D341Med (cell line): ENCODE results near the gene C1R.
"Not testable (repeated sequence)": the region's sequence is repeated elsewhere in the genome, so short reads cannot be mapped to it uniquely, and the experiment has no call there.

ENCODE experiments used
- DNase-seq: peaks from one replicate; pipeline ENCODE4 v3.0.0; 2012; ENCODE audit warnings: low spot score

Gene C1R

GRCh38 chr12:7120166-7120565 lies 27.9 kb upstream of the C1R start:
- DNase-seq = no peak

- no peak for DNase-seq
Observed at GRCh38 chr12:7118881-7119280, 26.6 kb upstream of the C1R start.

- DNase-seq = no peak
Observed at GRCh38 chr12:7117670-7118069, 25.4 kb upstream of the C1R start.

GRCh38 chr12:7116916-7117315 lies 24.7 kb upstream of the C1R start:
- DNase-seq = no peak

GRCh38 chr12:7116196-7116595 lies 24.0 kb upstream of the C1R start:
- no peak for DNase-seq

- no peak for DNase-seq
Observed at GRCh38 chr12:7114851-7115250, 22.6 kb upstream of the C1R start.

- no peak for DNase-seq
Observed at GRCh38 chr12:7114008-7114407, 21.8 kb upstream of the C1R start.

- peak; percentile 67 for DNase-seq
Observed at GRCh38 chr12:7113389-7113871, 21.2 kb upstream of the C1R start.

- DNase-seq = no peak
Observed at GRCh38 chr12:7112041-7112440, 19.8 kb upstream of the C1R start.

GRCh38 chr12:7110661-7111060 lies 18.4 kb upstream of the C1R start:
- DNase-seq = no peak

- no peak for DNase-seq
Observed at GRCh38 chr12:7109572-7109920, 17.3 kb upstream of the C1R start.

GRCh38 chr12:7108796-7109571 lies 16.7 kb upstream of the C1R start, which contains the start of gene C1RL:
C1RL (minus strand) TSS chr12:7109214; CDS start chr12:7109180, 34 bp downstream.
- DNase-seq = peak; percentile 82

GRCh38 chr12:7108003-7108795 lies 16.0 kb upstream of the C1R start:
- DNase-seq = no peak

- DNase-seq = no peak
Observed at GRCh38 chr12:7107636-7108002, 15.4 kb upstream of the C1R start.

GRCh38 chr12:7107181-7107580 lies 14.9 kb upstream of the C1R start:
- DNase-seq = not testable (repeated sequence)

GRCh38 chr12:7106082-7106481 lies 13.8 kb upstream of the C1R start:
- no peak for DNase-seq

GRCh38 chr12:7103837-7104584 lies 11.8 kb upstream of the C1R start:
- no peak for DNase-seq

GRCh38 chr12:7102582-7102981 lies 10.3 kb upstream of the C1R start:
- no peak for DNase-seq

GRCh38 chr12:7101694-7102131 lies 9.5 kb upstream of the C1R start:
- peak; percentile 12 for DNase-seq

GRCh38 chr12:7101047-7101693 lies 8.9 kb upstream of the C1R start:
- no peak for DNase-seq

GRCh38 chr12:7100239-7100638 lies 8.0 kb upstream of the C1R start:
- no peak for DNase-seq
